ENCODE measurements around the gene KIAA1549. TPM values are rescaled to one million over a fixed set of nuclear protein-coding genes. Genes with fewer than 3 reads are reported as not detected.

The KIAA1549 gene
- total RNA-seq, 2 experiments from 2014 or later, result not detected

- peaks cover 4% of the 10 kb centered on the region for H3K27me3 Mint-ChIP-seq
- no peak for DNase-seq
- ChIA-PET POLR2A (no interaction called here), CTCF (no interaction called here)
- H3K27ac Mint-ChIP-seq, result no peak overlapping the region
- Histone ChIP-seq H3K4me3 (ENCODE audit: low read length) (no peak overlapping the region), H3K27ac (ENCODE audit: low read depth in 1 of 2, low read length in 2 of 2) (no peak overlapping the region), H3K9me3 (ENCODE audit: control insufficient read depth in 1 of 2, insufficient read depth in 1 of 2, low read length in 2 of 2) (no peaks in the 10 kb centered on the region), H3K4me1 (ENCODE audit: insufficient read depth, low read length) (peaks cover 7% of the 10 kb centered on the region), H3K27me3 (ENCODE audit: control insufficient read depth in 1 of 2, insufficient read depth in 2 of 2, low read length in 2 of 2) (no peaks in the 10 kb centered on the region), H3K36me3 (ENCODE audit: insufficient read depth, low read length) (no peaks in the 10 kb centered on the region)
- H3K9me3 Mint-ChIP-seq, result no peaks in the 10 kb centered on the region
- TF ChIP-seq CTCF (IDR thresholded peaks at IDR 0.05), result no peak
- peaks cover 6% of the 10 kb centered on the region for H3K4me1 Mint-ChIP-seq (ENCODE audit: low read depth)
- no peaks in the 10 kb centered on the region for H3K36me3 Mint-ChIP-seq (ENCODE audit: low read depth)
- H3K4me3 Mint-ChIP-seq, result no peak overlapping the region
- intact Hi-C loops (cut with DNase I, micrococcal nuclease), result no loop called here
- no peak for ATAC-seq (ENCODE audit: poor library complexity)
These were observed 185.1 kb downstream of the KIAA1549 start for GRCh38 chr7:138796038-138796615.

- no peak for DNase-seq
- no peak for TF ChIP-seq CTCF (IDR thresholded peaks at IDR 0.05)
- Mint-ChIP-seq H3K4me3 (no peak overlapping the region), H3K27ac (no peak overlapping the region), H3K9me3 (peaks cover 6% of the 10 kb centered on the region), H3K27me3 (peaks cover 14% of the 10 kb centered on the region), H3K36me3 (ENCODE audit: low read depth) (no peaks in the 10 kb centered on the region), H3K4me1 (ENCODE audit: low read depth) (no peaks in the 10 kb centered on the region)
- Histone ChIP-seq H3K9me3 (ENCODE audit: control insufficient read depth in 1 of 2, insufficient read depth in 1 of 2, low read length in 2 of 2) (peaks cover 3 to 5% of the 10 kb centered on the region in 2 experiments), H3K27me3 (ENCODE audit: control insufficient read depth in 1 of 2, insufficient read depth in 2 of 2, low read length in 2 of 2) (peaks cover 0 to 2% of the 10 kb centered on the region in 2 experiments), H3K4me3 (ENCODE audit: low read length) (no peak overlapping the region), H3K36me3 (ENCODE audit: insufficient read depth, low read length) (no peaks in the 10 kb centered on the region), H3K4me1 (ENCODE audit: insufficient read depth, low read length) (no peaks in the 10 kb centered on the region), H3K27ac (ENCODE audit: low read depth in 1 of 2, low read length in 2 of 2) (no peak overlapping the region)
- ATAC-seq (ENCODE audit: poor library complexity), result no peak
- POLR2A ChIA-PET, result no interaction called here
- CTCF ChIA-PET, result interaction anchor here (0.7 kb wide), 1 partner anchor 332 kb away, joined by 4 read pairs; no protein-coding TSS in a partner anchor
- intact Hi-C loops (cut with DNase I, micrococcal nuclease), result no loop called here
These were observed 195.4 kb downstream of the KIAA1549 start for GRCh38 chr7:138785587-138786437.

- Histone ChIP-seq H3K27ac (ENCODE audit: low read depth in 1 of 2, low read length in 2 of 2) (no peak overlapping the region), H3K9me3 (ENCODE audit: control insufficient read depth in 1 of 2, insufficient read depth in 1 of 2, low read length in 2 of 2) (peaks cover 4 to 8% of the 10 kb centered on the region in 2 experiments), H3K4me1 (ENCODE audit: insufficient read depth, low read length) (no peaks in the 10 kb centered on the region), H3K36me3 (ENCODE audit: insufficient read depth, low read length) (no peaks in the 10 kb centered on the region), H3K4me3 (ENCODE audit: low read length) (no peak overlapping the region), H3K27me3 (ENCODE audit: control insufficient read depth in 1 of 2, insufficient read depth in 2 of 2, low read length in 2 of 2) (peaks cover 0 to 2% of the 10 kb centered on the region in 2 experiments)
- ChIA-PET POLR2A (no interaction called here), CTCF (interaction anchor here (0.7 kb wide), 1 partner anchor 53 kb away, joined by 3 read pairs; no protein-coding TSS in a partner anchor)
- Mint-ChIP-seq H3K27me3 (peaks cover 14% of the 10 kb centered on the region), H3K4me1 (ENCODE audit: low read depth) (no peaks in the 10 kb centered on the region), H3K27ac (no peak overlapping the region), H3K9me3 (peaks cover 6% of the 10 kb centered on the region), H3K4me3 (no peak overlapping the region), H3K36me3 (ENCODE audit: low read depth) (no peaks in the 10 kb centered on the region)
- ATAC-seq (ENCODE audit: poor library complexity), result no peak
- intact Hi-C loops (cut with DNase I, micrococcal nuclease), result no loop called here
- no peak for TF ChIP-seq CTCF (IDR thresholded peaks at IDR 0.05)
- DNase-seq, result no peak
These were observed 196.5 kb downstream of the KIAA1549 start for GRCh38 chr7:138784692-138785091.

Other genes starting within 250 kb of the KIAA1549 start
- not detected for gene TMEM213, start 183.4 kb downstream of the KIAA1549 start, total RNA-seq
- not detected for gene ATP6V0A4, start 183.2 kb downstream of the KIAA1549 start, total RNA-seq
- gene ZC3HAV1L, start 54.7 kb upstream of the KIAA1549 start, total RNA-seq, result under 1 TPM; 0.44 to 0.50 TPM
- gene ZC3HAV1, start 128.3 kb upstream of the KIAA1549 start, total RNA-seq, result 100 to 1,000 TPM; 169 to 178 TPM
- 10 to 100 TPM in 1 of 2 experiments, 1 to 10 TPM in 1; 9.6 to 13.3 TPM for gene UBN2, start 249.8 kb upstream of the KIAA1549 start, total RNA-seq

Data from CD4-positive, alpha-beta T cell (primary cell).